ENCODE data around the gene CHN2.

The CHN2 gene

DNA sequence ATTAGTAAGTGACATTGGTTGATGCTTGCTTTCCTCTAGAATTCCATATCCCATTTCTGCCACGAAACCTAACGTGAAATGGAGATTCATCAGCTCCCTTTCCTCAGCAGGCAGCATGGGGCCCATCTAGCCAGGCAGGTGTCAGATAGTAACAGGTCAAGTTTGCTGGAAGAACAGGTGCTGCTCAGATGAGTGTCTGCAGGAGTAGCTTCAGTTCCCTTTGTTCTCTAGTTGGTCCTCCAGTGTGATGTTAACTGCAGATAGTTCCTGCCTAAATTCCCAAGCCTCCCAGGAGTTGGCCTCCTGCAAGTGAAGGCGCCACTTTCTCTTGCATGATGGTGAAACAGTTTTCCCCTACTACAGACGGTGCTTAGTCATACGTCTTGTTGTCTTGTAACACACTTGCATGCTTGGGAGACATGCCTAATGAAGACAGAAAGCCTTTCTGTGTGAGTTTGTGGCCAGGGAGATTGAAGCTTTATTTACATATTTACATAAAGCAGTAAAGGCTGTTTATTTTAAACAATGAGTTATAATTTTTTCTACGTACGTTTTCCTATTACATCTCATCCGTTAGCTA lies 175.4 kb downstream of the CHN2 start:
- TF ChIP-seq POLR2A (IDR thresholded peaks at IDR 0.05; ENCODE audit: low read depth, low read length) (no peak), SPI1 (IDR thresholded peaks at IDR 0.05; ENCODE audit: low read depth, low read length) (no peak), POU2F2 (IDR thresholded peaks at IDR 0.05; ENCODE audit: low read depth, low read length) (no peak), PAX5 (IDR thresholded peaks at IDR 0.05; ENCODE audit: insufficient read depth, low read length, severe bottlenecking) (no peak), TAF1 (IDR thresholded peaks at IDR 0.05; ENCODE audit: low read depth, low read length) (no peak)
- DNase-seq (ENCODE audit: insufficient read length, low spot score) (no peak), FAIRE-seq (no peak)

GRCh38 chr7:29370531-29371314 lies 176.1 kb downstream of the CHN2 start:
- DNase-seq (ENCODE audit: insufficient read length, low spot score): no peak
- FAIRE-seq: no peak
- TF ChIP-seq SPI1 (IDR thresholded peaks at IDR 0.05; ENCODE audit: low read depth, low read length): no peak
- TF ChIP-seq POLR2AphosphoS5 (IDR thresholded peaks at IDR 0.05; ENCODE audit: low read depth, low read length): no peak
- TF ChIP-seq TAF1 (IDR thresholded peaks at IDR 0.05; ENCODE audit: low read depth, low read length): no peak
- no peak for TF ChIP-seq POLR2A (IDR thresholded peaks at IDR 0.05; ENCODE audit: low read depth, low read length)
- TF ChIP-seq PAX5 (IDR thresholded peaks at IDR 0.05; ENCODE audit: insufficient read depth, low read length, severe bottlenecking): no peak

DNA sequence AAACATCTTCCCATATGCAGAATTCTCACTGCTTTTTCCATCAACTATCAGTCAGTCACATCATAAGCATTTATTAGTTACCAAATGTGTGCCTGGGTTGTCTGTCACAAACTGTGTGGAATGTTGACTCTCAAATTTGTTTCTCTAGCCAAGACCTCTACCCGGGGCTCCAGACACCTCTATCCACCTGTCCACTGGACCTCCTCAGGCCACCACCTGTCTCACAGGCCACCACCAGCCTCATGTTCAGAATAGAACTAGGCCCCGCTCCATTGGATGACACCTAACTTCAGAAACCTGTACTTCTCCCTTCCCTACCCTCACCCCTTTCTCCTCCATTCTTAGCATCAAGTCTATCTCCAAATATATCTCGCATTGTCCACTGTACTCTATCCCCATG lies 176.9 kb downstream of the CHN2 start:
- FAIRE-seq (no peak), DNase-seq (ENCODE audit: insufficient read length, low spot score) (no peak)
- TF ChIP-seq TAF1 (IDR thresholded peaks at IDR 0.05; ENCODE audit: low read depth, low read length) (no peak), POLR2A (IDR thresholded peaks at IDR 0.05; ENCODE audit: low read depth, low read length) (no peak), SPI1 (IDR thresholded peaks at IDR 0.05; ENCODE audit: low read depth, low read length) (no peak), POU2F2 (IDR thresholded peaks at IDR 0.05; ENCODE audit: low read depth, low read length) (no peak), PAX5 (IDR thresholded peaks at IDR 0.05; ENCODE audit: insufficient read depth, low read length, severe bottlenecking) (no peak), POLR2AphosphoS5 (IDR thresholded peaks at IDR 0.05; ENCODE audit: low read depth, low read length) (no peak)

- FAIRE-seq: no peak
- no peak for TF ChIP-seq POLR2A (IDR thresholded peaks at IDR 0.05; ENCODE audit: low read depth, low read length)
- TF ChIP-seq POU2F2 (IDR thresholded peaks at IDR 0.05; ENCODE audit: low read depth, low read length): no peak
- no peak for TF ChIP-seq POLR2AphosphoS5 (IDR thresholded peaks at IDR 0.05; ENCODE audit: low read depth, low read length)
- no peak for TF ChIP-seq PAX5 (IDR thresholded peaks at IDR 0.05; ENCODE audit: insufficient read depth, low read length, severe bottlenecking)
- TF ChIP-seq TAF1 (IDR thresholded peaks at IDR 0.05; ENCODE audit: low read depth, low read length): no peak
- no peak for TF ChIP-seq SPI1 (IDR thresholded peaks at IDR 0.05; ENCODE audit: low read depth, low read length)
- no peak for DNase-seq (ENCODE audit: insufficient read length, low spot score)
Measured at GRCh38 chr7:29372351-29373090, 177.9 kb downstream of the CHN2 start.

DNA sequence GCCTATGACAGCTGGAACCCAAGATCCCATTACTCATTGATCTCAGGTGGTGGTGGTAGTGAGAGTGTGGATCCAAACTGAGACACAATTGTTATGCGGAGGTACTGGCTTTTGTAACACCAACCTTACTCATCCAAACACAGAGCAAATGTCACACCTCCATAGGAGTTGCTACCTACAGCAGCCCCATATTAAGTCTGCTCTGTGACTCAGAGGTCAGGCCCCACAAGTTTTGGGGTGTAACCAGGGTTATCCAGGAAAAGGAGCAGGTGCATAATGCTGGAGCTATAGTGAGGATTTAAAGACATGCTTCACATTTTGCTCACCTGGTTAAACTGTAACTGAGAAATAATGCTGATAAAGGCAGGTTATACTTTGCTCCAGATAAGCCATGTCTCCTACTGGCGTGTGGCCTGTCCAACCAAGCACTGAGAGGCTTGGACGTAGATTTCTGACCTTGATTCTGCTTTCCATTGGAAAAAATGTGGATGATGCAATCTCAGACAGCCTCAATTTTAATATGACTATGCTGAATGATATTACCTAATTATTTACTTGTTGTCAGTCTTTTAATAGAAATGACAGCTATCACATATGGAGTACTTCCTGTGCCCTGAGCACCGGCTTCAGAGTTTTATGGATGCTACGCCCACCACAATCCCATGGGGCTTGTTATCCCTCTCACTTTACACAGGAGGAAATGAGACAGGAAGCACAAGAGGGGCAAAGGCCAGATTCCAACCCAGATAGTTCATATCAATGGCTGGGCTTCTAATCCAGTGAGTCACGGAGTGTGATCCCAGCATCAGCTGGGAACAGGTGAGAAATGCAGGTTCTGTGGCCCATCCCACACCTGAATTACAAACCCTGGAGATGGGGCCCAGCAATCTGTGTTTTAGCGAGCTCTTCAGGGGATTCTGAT lies 181.3 kb downstream of the CHN2 start:
- FAIRE-seq (no peak), DNase-seq (ENCODE audit: insufficient read length, low spot score) (no peak)
- TF ChIP-seq PAX5 (IDR thresholded peaks at IDR 0.05; ENCODE audit: insufficient read depth, low read length, severe bottlenecking) (no peak), POLR2AphosphoS5 (IDR thresholded peaks at IDR 0.05; ENCODE audit: low read depth, low read length) (no peak), SPI1 (IDR thresholded peaks at IDR 0.05; ENCODE audit: low read depth, low read length) (no peak), TAF1 (IDR thresholded peaks at IDR 0.05; ENCODE audit: low read depth, low read length) (no peak), POU2F2 (IDR thresholded peaks at IDR 0.05; ENCODE audit: low read depth, low read length) (no peak), POLR2A (IDR thresholded peaks at IDR 0.05; ENCODE audit: low read depth, low read length) (no peak)

DNA sequence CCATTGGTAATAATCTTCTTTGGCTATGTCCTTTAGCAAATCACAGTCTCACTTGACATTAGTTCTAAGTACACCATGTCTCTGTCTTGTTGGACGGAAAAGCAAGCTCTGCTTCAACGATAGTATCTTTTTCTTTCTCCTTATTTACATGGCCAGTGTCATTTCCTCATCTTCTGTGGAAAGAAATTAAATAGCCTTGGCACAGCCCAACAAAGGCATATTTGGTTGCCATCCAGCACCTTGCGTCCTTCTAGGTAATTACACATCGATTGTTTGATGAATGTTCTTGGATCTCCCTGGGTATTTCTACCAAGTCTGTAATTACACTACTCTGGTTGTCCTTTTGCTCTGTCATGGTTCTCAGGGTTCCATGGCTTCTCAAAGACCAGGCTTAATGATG lies 183.1 kb downstream of the CHN2 start:
- DNase-seq (ENCODE audit: insufficient read length, low spot score): no peak

DNA sequence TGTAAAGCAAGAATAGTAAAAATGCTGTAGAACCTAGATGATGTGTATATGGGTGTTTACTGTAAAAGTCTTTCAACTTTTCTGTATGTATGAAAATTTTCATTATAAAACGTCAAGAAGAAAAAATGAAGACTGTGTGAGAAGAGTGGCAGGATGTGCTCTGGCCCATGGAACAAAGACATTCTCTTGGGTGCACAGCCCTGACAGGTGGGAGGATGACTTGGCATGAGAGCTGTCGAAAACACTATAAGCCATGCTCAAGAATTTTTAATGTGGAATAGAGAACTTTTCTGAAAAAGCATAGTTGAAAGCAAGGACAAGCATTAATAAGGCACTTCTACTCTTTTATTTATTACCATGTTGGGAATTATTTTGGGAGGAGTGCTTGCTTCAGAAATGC lies 185.0 kb downstream of the CHN2 start:
- no peak for DNase-seq (ENCODE audit: insufficient read length, low spot score)
- TF ChIP-seq PAX5 (IDR thresholded peaks at IDR 0.05; ENCODE audit: insufficient read depth, low read length, severe bottlenecking): no peak
- no peak for TF ChIP-seq POLR2A (IDR thresholded peaks at IDR 0.05; ENCODE audit: low read depth, low read length)
- TF ChIP-seq POU2F2 (IDR thresholded peaks at IDR 0.05; ENCODE audit: low read depth, low read length): no peak
- no peak for TF ChIP-seq TAF1 (IDR thresholded peaks at IDR 0.05; ENCODE audit: low read depth, low read length)
- no peak for TF ChIP-seq SPI1 (IDR thresholded peaks at IDR 0.05; ENCODE audit: low read depth, low read length)
- TF ChIP-seq POLR2AphosphoS5 (IDR thresholded peaks at IDR 0.05; ENCODE audit: low read depth, low read length): no peak

More for the DNA sequence above, 183.1 kb downstream of the CHN2 start:
- FAIRE-seq: no peak
- TF ChIP-seq PAX5 (IDR thresholded peaks at IDR 0.05; ENCODE audit: insufficient read depth, low read length, severe bottlenecking) (no peak), POU2F2 (IDR thresholded peaks at IDR 0.05; ENCODE audit: low read depth, low read length) (no peak), SPI1 (IDR thresholded peaks at IDR 0.05; ENCODE audit: low read depth, low read length) (no peak), POLR2AphosphoS5 (IDR thresholded peaks at IDR 0.05; ENCODE audit: low read depth, low read length) (no peak), TAF1 (IDR thresholded peaks at IDR 0.05; ENCODE audit: low read depth, low read length) (no peak), POLR2A (IDR thresholded peaks at IDR 0.05; ENCODE audit: low read depth, low read length) (no peak)

DNA sequence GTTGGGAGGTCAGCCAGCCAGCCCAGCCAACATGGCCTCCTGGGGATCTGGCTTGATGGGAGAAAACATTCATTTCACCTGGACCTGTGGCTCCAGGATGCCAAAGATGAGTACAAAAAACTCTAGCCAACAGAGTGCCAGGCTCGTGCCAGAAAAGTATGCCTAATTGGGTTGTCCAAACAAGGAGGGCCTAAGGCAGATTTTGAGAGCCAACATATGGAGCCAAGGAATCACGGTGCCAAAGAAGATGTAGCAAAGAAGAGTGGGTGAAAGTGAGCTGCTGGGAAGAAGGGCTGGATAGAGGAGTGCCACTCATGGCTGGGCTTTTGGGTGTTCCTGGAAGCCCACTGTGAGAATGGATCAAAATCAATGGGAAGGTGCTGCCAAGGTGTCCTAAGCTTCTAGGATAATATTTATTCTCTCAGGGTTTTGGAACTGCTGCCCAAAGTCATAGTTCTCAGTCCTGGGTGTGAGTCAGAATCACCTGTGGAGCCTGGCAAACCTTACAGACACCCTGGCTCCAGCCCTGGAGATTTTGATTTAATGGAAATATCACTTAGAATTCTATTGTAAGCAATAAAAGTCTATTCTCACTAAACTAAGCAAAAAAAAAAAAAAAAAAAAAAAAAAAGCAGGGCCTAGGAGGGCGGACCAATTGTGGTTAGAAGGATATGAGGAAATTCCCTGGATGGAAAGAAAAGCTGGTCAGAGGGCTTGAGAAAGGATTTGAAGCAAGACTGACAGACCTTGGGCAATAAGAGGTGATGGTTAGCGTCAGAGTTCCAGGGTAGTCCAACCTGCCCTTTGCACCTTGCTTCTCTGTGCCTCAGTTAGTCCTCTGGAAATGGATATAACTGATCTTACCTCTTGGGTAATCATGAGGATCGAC lies 186.9 kb downstream of the CHN2 start:
- TF ChIP-seq POLR2AphosphoS5 (IDR thresholded peaks at IDR 0.05; ENCODE audit: low read depth, low read length) (no peak), TAF1 (IDR thresholded peaks at IDR 0.05; ENCODE audit: low read depth, low read length) (no peak), SPI1 (IDR thresholded peaks at IDR 0.05; ENCODE audit: low read depth, low read length) (no peak), POLR2A (IDR thresholded peaks at IDR 0.05; ENCODE audit: low read depth, low read length) (no peak), POU2F2 (IDR thresholded peaks at IDR 0.05; ENCODE audit: low read depth, low read length) (no peak), PAX5 (IDR thresholded peaks at IDR 0.05; ENCODE audit: insufficient read depth, low read length, severe bottlenecking) (no peak)
- DNase-seq (ENCODE audit: insufficient read length, low spot score): no peak
- no peak for FAIRE-seq

More for the DNA sequence above, 185.0 kb downstream of the CHN2 start:
- no peak for FAIRE-seq
